HG03520 (cell line): ENCODE data around the gene BAD.

Source experiments
- ATAC-seq: cut with Tn5 transposase; IDR thresholded peaks from one replicate; pipeline ENCODE4 v1.9.1; 2021; ENCODE audit warnings: mild to moderate bottlenecking, moderate library complexity; ENCODE audit not compliant: unreplicated experiment

The BAD gene

GRCh38 chr11:64232967-64233315, 51.5 kb downstream of the BAD start:
- no peak for ATAC-seq

GRCh38 chr11:64232182-64232966, 52.1 kb downstream of the BAD start:
- ATAC-seq: no peak

- ATAC-seq: no peak
These were observed 52.9 kb downstream of the BAD start for GRCh38 chr11:64231546-64231945.

- ATAC-seq: no peak
These were observed 53.5 kb downstream of the BAD start for GRCh38 chr11:64230985-64231365.

GRCh38 chr11:64230171-64230984, 54.1 kb downstream of the BAD start, which contains the start of gene DNAJC4:
Gene DNAJC4, plus strand, starts transcription at chr11:64230548. Its CDS starts 307 bp downstream, at chr11:64230855.
- peak; percentile 37 for ATAC-seq

GRCh38 chr11:64229744-64230170, 54.7 kb downstream of the BAD start:
- ATAC-seq: no peak

GRCh38 chr11:64229090-64229743, 55.2 kb downstream of the BAD start:
- ATAC-seq: no peak

- ATAC-seq: no peak
These were observed 57.0 kb downstream of the BAD start for GRCh38 chr11:64227405-64227956.

- no peak for ATAC-seq
These were observed 57.9 kb downstream of the BAD start for GRCh38 chr11:64226507-64227051.

- ATAC-seq: peak; percentile 40
These were observed 58.6 kb downstream of the BAD start, which contains the start of the genes NUDT22 and TRPT1 for GRCh38 chr11:64225608-64226506. Gene NUDT22, plus strand, starts transcription at chr11:64226274. Its CDS starts 379 bp downstream, at chr11:64226653. Gene TRPT1, minus strand, starts transcription at chr11:64226186. Its CDS starts 326 bp downstream, at chr11:64225860.

- ATAC-seq: no peak
These were observed 59.4 kb downstream of the BAD start for GRCh38 chr11:64224891-64225607.

GRCh38 chr11:64224151-64224890, 60.1 kb downstream of the BAD start:
- ATAC-seq: no peak

- ATAC-seq: no peak
These were observed 61.3 kb downstream of the BAD start for GRCh38 chr11:64223001-64223651.

- ATAC-seq: no peak
These were observed 61.8 kb downstream of the BAD start for GRCh38 chr11:64222651-64223000.

GRCh38 chr11:64220798-64221197, 63.7 kb downstream of the BAD start:
- no peak for ATAC-seq

GRCh38 chr11:64220271-64220670, 64.2 kb downstream of the BAD start:
- no peak for ATAC-seq
